ENCODE results near the gene IGSF8.
A peak's percentile ranks its signal among the peaks of the same experiment; 100 is the strongest.

Gene IGSF8

DNA sequence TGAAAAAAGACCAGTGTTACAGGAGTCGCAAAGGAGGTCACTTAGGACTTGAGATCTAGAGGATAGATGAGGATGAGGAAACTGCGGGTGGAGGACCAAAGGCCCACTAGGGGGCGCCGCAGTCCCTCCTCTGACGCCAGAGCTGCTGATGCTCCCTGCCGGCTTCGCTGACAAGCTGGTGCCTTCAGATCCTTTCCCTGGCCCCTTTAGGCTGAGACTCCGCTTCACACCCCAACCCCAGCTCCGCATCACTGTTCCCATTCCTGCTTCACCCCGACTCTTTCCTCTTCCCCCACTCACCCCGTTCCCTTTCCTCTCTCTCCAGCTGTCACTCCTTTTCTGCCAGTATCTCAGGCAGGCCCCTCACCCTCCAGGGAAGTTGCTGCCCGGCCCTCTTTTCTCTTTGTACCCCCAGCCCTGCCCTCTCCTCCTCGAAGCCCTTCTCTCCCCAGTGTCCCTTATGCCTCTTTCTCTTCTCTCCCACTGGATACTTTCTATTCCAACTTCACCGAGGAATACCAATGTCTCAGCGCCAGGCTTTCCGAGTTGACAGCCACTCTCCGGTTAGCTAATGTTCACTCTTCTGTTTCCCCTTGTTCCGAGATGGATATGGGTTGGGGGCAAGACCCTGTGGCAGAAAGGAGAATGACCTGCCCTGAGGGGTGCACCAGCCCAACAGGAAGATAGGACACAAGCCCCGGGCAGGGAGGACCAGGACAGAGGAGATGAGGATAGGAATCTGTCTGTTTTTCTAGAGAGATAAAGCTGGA is 12.5 kb downstream of the IGSF8 start:
- DNase-seq: peak; percentile 39 to 79

DNA sequence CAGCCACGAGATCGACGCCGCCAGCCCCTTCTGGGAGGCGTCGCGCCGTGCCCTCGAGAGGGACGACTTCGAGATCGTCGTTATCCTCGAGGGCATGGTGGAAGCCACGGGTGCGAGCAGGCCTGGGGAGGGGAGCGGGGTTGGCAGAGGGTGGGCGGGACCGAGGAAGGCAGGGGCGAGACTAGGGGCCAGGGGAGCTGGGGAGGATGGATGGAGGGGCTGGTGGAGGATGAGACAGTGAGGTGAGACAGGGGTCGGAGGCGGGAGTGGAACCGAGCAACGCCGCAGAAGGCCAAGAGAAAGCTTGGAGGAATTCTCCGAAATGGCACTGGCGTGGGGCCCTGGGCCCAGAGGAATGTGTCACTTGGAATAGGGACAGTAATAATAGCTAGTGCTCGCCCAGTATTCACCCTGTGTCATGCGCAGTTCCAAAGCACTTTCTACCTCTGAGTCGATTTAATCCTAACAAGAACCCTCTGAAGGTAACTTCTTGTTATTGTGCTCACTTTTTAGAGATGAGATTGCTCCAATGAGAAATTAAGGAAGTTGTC is 13.6 kb downstream of the IGSF8 start:
- DNase-seq: no peak

DNA sequence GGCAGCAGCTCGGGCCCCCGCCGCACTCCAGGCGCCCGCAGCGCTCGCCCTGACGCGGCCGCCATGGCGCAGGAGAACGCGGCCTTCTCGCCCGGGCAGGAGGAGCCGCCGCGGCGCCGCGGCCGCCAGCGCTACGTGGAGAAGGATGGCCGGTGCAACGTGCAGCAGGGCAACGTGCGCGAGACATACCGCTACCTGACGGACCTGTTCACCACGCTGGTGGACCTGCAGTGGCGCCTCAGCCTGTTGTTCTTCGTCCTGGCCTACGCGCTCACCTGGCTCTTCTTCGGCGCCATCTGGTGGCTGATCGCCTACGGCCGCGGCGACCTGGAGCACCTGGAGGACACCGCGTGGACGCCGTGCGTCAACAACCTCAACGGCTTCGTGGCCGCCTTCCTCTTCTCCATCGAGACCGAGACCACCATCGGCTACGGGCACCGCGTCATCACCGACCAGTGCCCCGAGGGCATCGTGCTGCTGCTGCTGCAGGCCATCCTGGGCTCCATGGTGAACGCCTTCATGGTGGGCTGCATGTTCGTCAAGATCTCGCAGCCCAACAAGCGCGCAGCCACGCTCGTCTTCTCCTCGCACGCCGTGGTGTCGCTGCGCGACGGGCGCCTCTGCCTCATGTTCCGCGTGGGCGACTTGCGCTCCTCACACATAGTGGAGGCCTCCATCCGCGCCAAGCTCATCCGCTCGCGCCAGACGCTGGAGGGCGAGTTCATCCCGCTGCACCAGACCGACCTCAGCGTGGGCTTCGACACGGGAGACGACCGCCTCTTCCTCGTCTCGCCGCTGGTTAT is 14.2 kb downstream of the IGSF8 start:
- DNase-seq: peak in 1 of 2 experiments; percentile 51

DNA sequence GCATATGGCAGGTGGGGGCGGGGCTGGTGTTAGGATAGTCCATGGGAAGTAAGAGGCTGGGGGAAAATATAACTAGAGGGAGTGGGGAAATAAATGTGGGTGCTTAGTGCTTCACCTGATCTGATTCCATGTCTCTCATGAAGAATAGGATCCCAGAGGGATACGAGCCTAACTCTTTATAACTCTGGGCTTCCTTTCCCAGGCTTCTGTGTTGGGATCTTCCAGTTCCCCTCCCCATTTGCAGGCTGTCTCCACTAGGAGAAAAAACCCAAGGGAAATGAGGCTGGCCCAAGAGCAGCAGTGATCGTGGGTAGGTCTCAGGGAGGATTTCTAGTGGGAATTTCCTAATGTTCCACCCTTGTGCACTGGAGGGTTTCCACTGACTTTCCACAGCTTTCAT is 15.5 kb downstream of the IGSF8 start:
- no peak for DNase-seq

DNA sequence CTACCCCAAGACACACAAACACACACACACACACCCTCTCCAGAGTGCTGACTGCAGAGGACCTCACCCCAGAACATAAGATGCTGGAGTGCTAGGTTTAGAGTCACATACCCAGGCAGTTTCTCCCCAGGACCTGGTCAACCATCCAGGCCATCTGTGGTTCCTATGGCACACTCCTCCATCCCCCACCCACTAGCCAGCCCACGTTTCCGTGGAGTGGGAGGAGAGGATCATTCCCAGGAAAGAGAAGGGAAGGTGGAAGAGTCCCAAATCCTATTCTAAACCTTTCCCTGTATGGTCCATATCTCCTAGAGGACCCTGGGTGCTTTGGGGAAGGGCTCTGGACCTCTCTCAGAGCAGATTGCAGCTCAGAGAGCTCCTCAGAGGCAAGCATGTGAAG is 15.9 kb downstream of the IGSF8 start:
- DNase-seq: no peak

DNA sequence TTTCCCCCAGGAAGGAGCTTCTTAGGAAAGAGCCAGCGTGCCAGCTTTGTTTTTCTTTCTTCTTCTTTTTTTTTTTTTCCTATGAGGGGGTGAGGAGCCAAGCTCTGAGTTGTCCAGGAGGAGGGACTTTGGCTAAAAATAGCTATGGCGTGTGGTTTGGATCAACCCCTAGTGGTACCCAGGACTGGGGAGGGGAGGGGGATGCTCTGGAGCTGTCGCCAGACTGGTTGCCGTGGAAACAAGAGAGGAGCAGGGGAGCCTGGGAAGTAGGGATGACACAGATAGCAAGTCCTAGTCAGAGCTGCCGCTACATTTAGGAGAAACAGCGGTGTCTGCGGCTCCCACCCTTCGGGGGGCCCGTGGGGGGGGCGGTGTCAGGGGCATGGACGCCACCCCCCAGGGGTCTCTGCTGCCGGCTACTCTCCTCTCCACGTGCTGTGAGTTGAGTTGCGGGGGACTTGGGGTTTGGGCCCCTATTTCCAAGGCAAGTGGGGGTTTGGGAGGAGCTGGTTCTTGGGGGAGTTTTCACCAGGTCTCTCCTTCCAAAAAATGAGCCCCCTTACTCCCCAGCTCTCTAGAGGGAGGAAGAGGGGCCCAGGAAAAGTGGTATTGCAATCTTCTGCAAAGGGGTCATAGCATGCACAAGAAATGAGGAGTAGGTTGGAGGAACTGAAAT is 17.0 kb downstream of the IGSF8 start, which contains the start of gene KCNJ9:
Gene KCNJ9 (plus strand): TSS at position 278 of the 676 bp plus-strand sequence. CDS start 2,493 bp downstream, outside the sequence.
- DNase-seq: peak in 1 of 2 experiments; percentile 32

DNA sequence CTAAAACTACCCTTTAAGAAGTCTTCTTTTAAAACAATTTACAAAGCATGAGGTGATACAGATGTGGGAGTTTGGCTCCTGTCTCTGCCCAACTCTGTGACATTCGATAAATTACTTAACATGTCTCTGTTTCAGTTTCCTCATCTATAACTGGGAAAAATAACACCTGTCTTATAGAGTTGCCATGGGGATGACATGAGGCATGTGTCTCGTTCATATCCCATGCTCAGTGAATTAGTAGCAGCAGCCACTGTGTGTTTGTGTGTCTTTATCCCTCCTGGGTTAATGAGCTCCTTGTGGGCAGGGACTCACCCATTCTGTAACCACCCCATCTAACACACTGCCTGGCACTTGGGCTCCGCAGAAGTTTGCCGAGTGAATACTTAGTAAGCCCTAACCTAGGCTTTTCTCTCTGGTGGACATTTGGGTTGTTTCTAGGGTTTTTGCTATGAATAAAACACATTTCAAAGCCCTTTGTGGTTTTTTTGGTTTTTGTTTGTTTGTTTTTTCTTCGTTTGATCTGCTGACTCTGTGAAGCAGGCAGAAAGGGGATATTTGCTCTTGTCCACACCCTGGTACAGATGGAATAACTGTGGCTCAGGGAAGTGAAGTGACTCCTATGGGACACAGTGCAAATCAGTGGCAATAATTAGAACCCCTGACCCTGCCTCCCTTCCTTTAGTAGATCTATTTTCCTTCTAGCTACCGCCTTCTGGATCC is 17.9 kb downstream of the IGSF8 start:
- no peak for DNase-seq

DNA sequence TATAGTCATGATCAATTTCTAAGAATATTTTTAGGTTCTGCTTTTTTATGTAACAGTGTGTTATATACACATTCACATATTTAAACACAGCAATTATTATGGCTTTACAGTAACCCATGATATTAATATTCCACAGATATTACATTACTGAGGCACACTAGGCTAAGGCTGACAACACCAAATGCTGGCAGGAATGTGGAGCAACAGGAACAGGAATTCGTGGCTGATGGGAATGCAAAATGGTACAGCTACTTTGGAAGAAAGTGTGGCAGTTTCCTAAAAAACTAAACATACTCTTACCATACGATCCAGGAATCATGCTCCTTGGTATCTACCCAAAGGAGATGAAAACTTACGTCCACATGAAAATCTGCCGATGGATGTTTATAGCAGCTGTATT is 19.0 kb downstream of the IGSF8 start:
- DNase-seq: no peak

DNA sequence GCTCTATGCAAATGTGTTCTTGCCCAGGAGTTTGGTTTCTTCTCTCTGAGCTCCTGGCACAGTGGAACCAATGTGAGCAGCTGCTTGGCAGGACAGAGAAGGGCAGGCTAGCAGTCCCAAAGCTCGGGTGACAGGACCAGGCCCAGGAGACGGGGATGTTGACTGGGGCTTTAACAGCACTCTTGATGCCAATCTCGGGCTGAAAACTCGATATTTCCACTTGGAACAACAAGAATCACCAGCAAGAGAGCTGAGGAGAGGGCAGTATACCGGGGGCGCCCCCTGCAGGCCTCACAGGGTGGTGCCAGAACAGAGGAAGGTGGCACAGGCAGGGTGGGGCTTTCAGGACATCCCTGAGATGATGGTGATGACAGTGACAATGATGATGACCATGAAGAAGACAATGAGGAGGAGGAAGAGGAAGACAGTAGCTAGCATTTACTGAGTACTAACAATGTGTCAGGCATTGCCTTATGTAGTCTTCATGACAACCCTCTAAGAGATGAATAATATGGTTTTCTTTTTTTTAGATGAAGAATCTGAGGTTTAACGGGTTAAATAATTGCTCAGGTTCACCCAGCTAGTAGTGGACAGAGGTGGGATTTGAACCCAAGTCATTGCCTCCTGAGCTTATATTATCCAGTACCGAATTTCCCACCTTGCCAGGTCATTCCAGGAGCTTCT is 19.8 kb downstream of the IGSF8 start:
- DNase-seq: peak in 1 of 2 experiments; percentile 29

DNA sequence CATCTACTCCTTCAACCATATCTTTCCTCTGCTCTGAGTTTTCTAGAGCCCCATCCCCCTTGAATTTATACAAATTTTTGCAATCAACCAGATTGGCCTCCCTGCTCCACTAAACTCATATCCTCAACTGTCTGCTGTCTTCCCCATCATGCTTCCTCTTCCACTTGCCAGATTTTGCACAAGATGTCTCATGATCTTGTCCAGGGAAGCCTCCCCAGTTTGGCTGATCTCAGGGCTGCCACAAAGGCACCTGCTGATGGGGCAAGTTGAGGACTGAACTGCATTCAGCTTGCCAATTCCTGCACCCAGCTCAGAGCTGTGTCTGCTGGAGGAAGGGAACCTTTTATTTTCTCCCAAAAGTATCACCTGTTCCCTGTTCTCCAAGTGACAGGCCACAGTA is 20.9 kb downstream of the IGSF8 start:
- no peak for DNase-seq

DNA sequence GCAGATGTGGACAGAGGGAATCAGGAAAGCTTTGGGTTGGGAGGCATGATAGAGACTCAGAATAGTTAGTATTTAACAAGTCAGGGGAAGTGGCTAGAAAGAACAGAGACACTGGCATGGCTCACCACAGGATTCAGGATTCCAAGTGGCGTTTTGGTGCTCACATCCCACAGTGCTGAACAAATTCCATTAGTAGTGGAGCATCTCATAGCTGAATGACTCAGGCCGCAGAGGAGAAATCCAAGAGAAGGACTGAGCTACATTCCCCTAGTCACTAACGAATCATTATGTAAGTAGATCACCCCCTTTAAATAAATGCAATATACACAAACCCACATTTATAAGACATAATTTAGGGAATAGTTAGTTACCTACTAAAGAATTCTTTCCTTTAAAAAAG is 22.1 kb downstream of the IGSF8 start:
- no peak for DNase-seq

DNA sequence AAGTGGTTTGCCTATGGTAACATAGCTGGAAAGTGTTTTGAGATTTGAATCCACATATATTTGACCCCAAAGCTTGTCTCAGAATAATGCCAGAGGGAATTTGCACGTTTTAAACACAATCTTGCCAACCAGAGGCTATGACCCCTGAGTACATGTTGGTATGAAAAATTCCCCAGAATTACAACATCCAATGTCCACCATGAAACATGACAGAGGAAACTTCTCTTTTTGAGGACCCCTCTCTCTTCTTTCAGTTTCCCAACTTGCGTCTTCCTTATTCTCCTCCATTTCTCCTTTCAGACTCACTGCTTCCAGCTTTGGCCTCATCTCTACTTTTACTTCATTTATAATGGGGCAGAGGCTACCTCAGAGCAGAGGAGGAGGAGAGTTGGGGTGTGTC is 22.6 kb downstream of the IGSF8 start:
- DNase-seq: no peak

DNA sequence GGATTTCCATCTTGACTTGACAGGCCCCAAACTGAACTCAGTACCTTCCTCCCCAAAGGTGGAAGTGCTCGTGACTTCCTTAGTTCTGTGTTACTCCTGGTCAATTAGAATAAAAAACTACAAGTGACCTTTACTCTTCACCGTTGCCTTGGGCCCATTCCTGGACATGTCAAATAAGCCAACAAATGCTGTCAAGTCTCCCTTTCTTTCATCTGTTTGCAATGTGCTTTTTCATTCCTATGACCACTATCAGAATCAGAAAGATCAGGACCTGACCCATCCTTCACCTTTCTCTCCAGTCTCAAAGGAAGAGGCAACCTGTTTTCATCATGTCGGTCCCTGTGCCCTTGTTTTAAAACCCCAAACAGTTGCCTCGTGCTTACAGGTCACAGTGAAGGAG is 23.6 kb downstream of the IGSF8 start:
- DNase-seq: no peak

DNA sequence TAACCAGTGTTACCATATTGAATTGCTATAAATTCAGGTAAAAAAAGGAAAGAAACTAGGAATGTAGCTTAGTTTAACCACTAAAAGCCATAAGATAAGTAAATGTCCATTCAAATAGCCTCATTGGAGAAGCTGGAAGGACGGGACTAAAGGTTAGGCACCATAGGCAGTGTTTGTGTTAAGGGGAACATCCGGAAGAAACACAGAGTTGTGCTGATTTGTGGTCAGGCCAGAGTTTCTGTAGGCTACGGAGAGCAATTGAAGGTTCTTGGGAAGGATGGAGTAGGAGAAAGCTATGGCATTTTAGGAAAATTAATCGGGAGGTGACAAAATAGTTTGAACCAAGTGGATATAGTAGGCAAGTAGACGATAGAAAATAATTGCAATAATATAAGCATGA is 27.1 kb downstream of the IGSF8 start:
- DNase-seq: no peak

DNA sequence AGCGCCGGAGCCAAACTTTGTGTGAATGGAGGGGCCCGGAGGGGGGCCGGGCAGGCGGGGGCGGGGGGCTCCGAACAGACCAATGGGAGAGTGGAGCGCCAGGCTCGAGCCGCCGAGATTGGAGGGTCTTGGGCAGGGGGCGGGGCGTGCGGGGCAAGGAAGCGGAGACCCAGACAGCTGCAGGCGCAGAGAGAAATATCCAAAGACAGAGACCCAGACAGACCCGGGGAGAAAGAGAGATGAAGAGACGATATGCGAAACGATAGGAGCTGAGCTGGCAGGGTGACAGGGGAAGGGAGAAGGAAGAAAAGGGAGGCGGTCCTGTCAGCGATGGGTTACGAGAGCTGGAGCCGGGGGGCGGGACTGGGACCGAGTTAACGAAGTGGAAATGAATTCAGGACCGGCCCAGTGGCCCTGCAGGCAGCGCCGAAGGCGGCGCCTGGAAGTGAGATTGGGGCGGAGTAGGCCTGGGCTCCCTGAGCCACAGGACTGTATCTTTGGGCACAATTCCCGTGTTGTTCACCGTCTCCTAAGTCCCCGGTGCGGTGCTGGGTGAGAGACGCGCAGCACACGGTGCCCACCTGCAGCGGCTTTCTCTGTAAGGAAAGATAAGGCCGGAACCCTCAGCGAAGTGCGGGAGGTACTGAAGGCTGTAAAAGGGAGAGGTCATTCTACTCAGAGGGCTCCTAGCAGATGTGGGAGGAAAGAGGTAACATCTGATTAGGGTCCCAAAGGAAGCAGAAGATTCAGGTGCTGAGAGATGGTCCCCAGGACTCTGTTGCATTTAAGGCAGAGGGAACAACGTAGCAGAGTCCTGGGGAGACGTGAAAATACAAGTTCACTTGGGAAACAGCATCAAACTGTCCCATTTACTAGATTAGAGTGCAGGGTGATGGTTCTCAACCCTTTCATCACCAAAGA is 27.9 kb downstream of the IGSF8 start:
- DNase-seq: peak; percentile 4 to 67

DNA sequence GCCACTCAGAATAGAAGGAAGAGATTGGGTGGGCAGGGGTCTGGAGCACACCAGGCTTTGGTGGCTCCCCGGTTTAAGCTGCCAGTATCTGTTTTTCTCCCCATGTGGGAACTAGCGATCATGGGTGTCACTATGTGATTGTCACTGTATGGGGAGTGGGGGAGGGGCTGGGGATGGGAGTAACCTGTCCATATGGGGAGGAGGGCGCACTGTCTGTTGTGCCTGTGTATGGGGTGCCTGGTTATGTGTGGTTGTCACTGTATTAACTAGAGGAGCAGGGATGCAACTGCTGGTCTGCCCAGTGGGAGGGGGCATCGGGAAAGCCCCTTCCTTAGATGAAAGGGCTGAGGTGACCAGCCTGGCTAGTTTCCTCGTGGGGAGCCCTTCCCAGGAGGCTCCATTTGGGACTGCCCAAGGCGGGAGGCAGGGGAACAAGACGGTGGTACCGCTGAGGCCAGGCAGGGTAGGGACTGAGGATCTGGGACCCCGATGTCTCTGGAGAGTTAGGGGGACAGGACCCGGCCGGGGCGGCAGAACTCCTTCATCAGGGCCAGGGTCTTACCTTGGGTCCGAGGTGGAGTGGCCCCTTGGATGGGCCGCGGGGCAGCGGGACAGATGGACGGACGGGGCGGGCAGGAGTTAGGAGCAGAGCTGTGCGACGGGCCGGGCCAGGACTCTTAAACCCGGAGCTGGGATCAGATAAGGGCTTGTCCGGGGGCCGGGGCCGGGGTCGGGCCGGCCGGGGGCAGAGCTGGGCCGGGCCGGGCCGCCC is 28.8 kb downstream of the IGSF8 start, which contains the start of gene KCNJ10:
Gene KCNJ10 (minus strand): TSS at position 701 of the 772 bp plus-strand sequence. CDS start 27,628 bp downstream, outside the sequence.
- no peak for DNase-seq

DNA sequence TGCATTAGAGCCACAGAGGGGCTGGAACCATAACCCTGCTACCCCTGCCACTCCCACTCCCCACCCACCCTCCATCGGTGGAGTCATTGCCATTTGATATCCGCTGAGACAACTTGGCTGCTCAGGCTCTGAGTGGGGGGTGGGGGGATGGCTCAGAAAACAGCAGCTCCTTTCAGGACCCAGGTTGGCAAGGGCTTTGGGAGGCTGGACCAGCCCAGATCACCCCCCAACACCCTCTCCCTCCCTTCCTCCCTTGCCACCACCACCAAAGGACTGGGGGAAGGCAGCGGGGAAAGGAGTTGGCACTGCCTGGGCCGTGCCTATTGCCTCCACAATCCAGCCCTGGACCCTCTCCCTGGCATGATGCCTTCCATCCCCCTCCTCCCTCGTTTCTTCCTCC is 30.2 kb downstream of the IGSF8 start:
- DNase-seq: no peak

DNA sequence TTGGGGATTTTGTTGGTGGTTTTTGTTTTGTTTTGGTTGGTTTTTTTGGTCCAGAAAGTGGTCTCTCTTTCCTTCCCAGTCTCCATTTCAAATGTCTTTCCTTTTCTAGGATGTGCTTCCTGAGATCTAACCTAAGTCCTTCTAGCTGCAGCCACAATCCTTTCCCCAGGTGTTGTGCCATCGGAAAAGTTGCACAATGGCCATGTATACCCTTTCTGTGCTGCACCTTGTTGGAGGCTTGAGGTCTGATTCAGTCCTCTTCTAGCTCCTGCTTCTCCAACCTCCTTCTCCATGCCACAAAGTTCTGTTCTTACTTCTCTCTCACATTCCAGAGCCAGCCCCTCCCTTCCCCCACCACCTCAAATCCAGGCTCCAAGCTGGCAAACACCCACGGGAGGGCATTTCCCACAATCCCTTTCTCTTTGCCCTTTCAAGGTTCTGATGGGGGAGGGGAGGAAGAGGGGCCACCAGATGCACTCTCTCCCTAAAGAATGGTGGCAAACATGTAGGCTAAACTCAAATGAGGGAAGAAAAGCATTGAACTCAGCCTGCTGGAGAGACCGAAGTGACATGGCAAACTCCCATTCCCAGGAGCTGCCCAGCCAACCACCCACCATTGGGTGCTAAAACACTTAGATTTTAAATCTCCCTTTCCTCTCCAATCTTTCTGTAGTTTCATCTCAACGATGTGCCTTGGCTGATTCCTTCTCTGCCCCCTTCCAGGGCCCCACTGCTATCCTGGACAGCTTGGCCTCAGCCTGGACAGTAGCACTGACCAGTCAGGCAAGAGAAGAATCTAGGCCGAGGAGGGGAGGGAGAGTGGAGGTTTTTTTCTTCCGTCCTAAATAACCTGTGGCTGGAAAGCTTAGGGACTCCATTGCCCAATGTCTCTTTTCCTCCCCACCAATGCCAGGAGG is 31.3 kb downstream of the IGSF8 start:
- DNase-seq: no peak

DNA sequence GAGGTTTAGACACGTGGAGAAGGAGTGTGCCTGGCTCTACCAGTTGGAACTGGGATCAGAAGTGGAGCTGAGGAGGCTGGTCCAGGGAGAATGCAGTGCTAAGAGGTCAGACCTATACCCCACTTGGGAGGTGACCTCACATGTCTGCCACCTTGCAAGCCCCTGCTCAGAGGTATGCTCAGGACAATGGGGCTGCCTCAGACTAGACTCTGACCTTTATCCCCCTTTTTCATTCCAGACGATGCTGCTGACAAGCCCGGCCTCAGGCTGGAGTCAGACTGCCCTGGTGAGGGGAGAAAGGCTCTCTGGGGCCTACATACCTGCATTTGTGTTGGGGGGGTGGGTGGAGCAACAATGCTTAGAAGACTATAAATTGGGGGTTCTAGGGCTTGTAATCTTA is 33.7 kb downstream of the IGSF8 start:
- no peak for DNase-seq
